Muscle layer of duodenum (tissue), 2 donors: ENCODE measurements around the gene ZDHHC12.

Source experiments
- H3K27ac ChIP-seq: one replicate; pipeline ENCODE4 v1.7.0; 2013; ENCODE audit warnings: mild to moderate bottlenecking, low read length
- H3K27me3 ChIP-seq: one replicate; pipeline ENCODE4 v1.7.0; 2013; ENCODE audit warnings: low read depth, mild to moderate bottlenecking, control low read depth, low read length
- H3K36me3 ChIP-seq, 2 donors: one replicate each; pipeline ENCODE4 v1.7.0; 2013; ENCODE audit warnings: low read length in 2 of 2, control low read depth in 1 of 2, mild to moderate bottlenecking in 1 of 2; ENCODE audit not compliant: insufficient read depth in 2 of 2, control insufficient read depth in 1 of 2
- H3K4me1 ChIP-seq, 2 donors: one replicate each; pipeline ENCODE4 v1.7.0; 2013; ENCODE audit warnings: low read length in 2 of 2, mild to moderate bottlenecking in 2 of 2, control low read depth in 1 of 2, moderate library complexity in 1 of 2; ENCODE audit not compliant: insufficient read depth in 2 of 2, control insufficient read depth in 1 of 2
- H3K4me3 ChIP-seq, 2 donors: one replicate each; pipeline ENCODE4 v1.7.0; 2013; ENCODE audit warnings: low read length in 2 of 2, low read depth in 1 of 2, mild to moderate bottlenecking in 1 of 2
- H3K9me3 ChIP-seq, 2 donors: one replicate each; pipeline ENCODE4 v1.7.0; 2013; ENCODE audit warnings: low read length in 2 of 2, control low read depth in 1 of 2, mild to moderate bottlenecking in 1 of 2; ENCODE audit not compliant: control insufficient read depth in 1 of 2
- donor health status: healthy.

Gene ZDHHC12

DNA sequence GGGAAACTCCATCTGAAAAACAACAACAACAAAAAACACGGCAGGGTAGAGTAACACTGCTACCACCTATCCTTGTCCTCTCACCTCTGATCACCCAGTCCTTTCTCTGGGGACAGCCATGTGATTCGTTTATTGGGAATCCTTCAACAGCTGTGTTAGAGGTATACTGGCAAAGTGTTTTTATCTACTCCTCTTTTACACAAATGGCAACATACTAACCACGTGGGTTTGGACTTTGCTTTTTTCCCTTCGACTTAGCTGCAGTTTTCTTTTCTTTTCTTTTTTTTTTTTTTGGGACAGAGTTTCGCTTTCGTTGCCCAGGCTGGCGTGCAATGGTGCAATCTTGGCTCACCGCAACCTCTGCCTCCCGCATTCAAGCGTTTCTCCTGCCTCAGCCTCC is 46.1 kb downstream of the ZDHHC12 start:
- no peaks in the 10 kb centered on the region for H3K9me3 ChIP-seq
- H3K27ac ChIP-seq = no peak overlapping the region
- no peaks in the 10 kb centered on the region for H3K36me3 ChIP-seq
- H3K4me3 ChIP-seq = no peak overlapping the region
- H3K4me1 ChIP-seq = no peaks in the 10 kb centered on the region
- no peaks in the 10 kb centered on the region for H3K27me3 ChIP-seq

DNA sequence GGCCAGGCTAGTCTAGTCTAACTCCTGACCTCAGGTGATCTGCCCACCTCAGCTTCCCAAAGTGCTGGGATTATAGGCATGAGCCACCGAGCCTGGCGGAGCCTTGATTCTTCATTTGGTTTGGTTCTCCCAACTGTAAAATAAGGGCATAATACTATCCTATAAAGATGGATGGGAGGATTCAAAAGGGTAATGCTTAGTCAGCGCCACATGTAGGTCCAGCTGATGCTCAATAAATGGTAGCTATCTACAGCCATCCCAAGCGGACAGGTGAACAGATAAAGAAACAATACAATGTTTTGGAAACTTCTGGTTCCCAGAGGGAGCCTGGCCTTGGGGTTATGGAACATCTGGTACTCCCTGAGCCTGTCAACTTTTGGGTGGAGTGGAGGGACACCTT is 48.5 kb downstream of the ZDHHC12 start:
- Histone ChIP-seq H3K27ac (no peak overlapping the region), H3K9me3 (no peaks in the 10 kb centered on the region)

More for the DNA sequence above, 48.5 kb downstream of the ZDHHC12 start:
- no peaks in the 10 kb centered on the region for H3K27me3 ChIP-seq
- H3K4me1 ChIP-seq = no peaks in the 10 kb centered on the region
- no peak overlapping the region for H3K4me3 ChIP-seq
- no peaks in the 10 kb centered on the region for H3K36me3 ChIP-seq
